GM12878 (cell line): ENCODE data around the gene HOMER2. TPM values are rescaled to one million over a fixed set of nuclear protein-coding genes. Genes with fewer than 3 reads are reported as not detected.

ENCODE experiments used
- ATAC-seq: fragments of 200-7000 bp; cut with Tn5 transposase; 3 replicates; pipeline ENCODE4 v1.9.1; 2020; ENCODE audit warnings: mild to moderate bottlenecking, moderate library complexity
- BruUV-seq: library from RNA; stranded (reverse); fragments of 400-500 nt; replicated peaks from 2 replicates; lab custom pipeline; 2021; lab: Mats Ljungman, UMichigan
- CTCF ChIA-PET: fragments of 300-600 bp; sonication (Branson Sonifier 250); formaldehyde crosslinking; extraction: SDS; loops from one replicate; lab custom pipeline; 2021; ENCODE audit warnings: inconsistent platforms; lab: Yijun Ruan, JAX
- POLR2A ChIA-PET: fragments of 350-600 bp; formaldehyde crosslinking; extraction: SDS; loops from one replicate; lab custom pipeline; 2021; ENCODE audit warnings: inconsistent platforms; lab: Charles Lee
- RAD21 ChIA-PET: fragments of 300-600 bp; sonication (Branson Sonifier 250); formaldehyde crosslinking; loops from one replicate; lab custom pipeline; 2023; ENCODE audit warnings: antibody characterized with exemption; ENCODE audit not compliant: unreplicated experiment; lab: Charles Lee
- SMC1A ChIA-PET: fragments of 300-600 bp; sonication (Branson Sonifier 250); formaldehyde crosslinking; loops from one replicate; lab custom pipeline; 2023; ENCODE audit not compliant: unreplicated experiment, uncharacterized antibody; lab: Charles Lee
- DNase-seq: peaks from one replicate; pipeline ENCODE4 v3.0.0-alpha.2; 2011; ENCODE audit warnings: low read depth, low spot score
- FAIRE-seq: peaks from 3 replicates; lab custom pipeline; 2011; peaks lifted over from hg19 to GRCh38; lab: Jason Lieb, UNC
- H2AFZ ChIP-seq: 2 replicates; pipeline ENCODE4 v1.6.0; 2011; ENCODE audit warnings: low read depth, low read length, control low read depth; ENCODE audit not compliant: control insufficient read depth
- H3K27ac ChIP-seq: 2 replicates; pipeline ENCODE4 v1.5.1; 2011; ENCODE audit warnings: control low read depth; ENCODE audit not compliant: control insufficient read depth, insufficient read depth
- H3K27me3 ChIP-seq, 2 experiments: replicated peaks in 1 of 2; 2 replicates each; pipeline versions ENCODE4 v1.6.0 to v1.6.1; 2011; ENCODE audit warnings: low read length in 1 of 2; ENCODE audit not compliant: control insufficient read depth in 2 of 2, insufficient read depth in 2 of 2
- H3K36me3 ChIP-seq, 2 experiments: 2 replicates each; pipeline ENCODE4 v1.5.1; 2011; ENCODE audit warnings: low read length in 1 of 2; ENCODE audit not compliant: control insufficient read depth in 2 of 2, insufficient read depth in 2 of 2
- H3K4me1 ChIP-seq: 2 replicates; pipeline ENCODE4 v1.6.1; 2011; ENCODE audit warnings: mild to moderate bottlenecking, low read length, moderate library complexity, mixed read lengths; ENCODE audit not compliant: control insufficient read depth, insufficient read depth
- H3K4me2 ChIP-seq: 2 replicates; pipeline ENCODE4 v1.6.0; 2011; ENCODE audit warnings: control low read depth; ENCODE audit not compliant: control insufficient read depth, insufficient read depth
- H3K4me3 ChIP-seq: fragments of 200-600 bp; sonication (generic); 2 replicates; pipeline ENCODE4 v1.5.1; 2016
- H3K79me2 ChIP-seq: 2 replicates; pipeline ENCODE4 v1.6.0; 2011; ENCODE audit warnings: low read length; ENCODE audit not compliant: control insufficient read depth, insufficient read depth
- H3K9ac ChIP-seq: 2 replicates; pipeline ENCODE4 v1.8.0; 2011; ENCODE audit warnings: low read length, control low read depth, mixed read lengths; ENCODE audit not compliant: control insufficient read depth, insufficient read depth
- H3K9me3 ChIP-seq: replicated peaks from 3 replicates; pipeline ENCODE4 v1.5.1; 2011; ENCODE audit warnings: mild to moderate bottlenecking, low read length; ENCODE audit not compliant: control insufficient read depth, insufficient read depth
- H4K20me1 ChIP-seq: 2 replicates; pipeline ENCODE4 v1.6.0; 2011; ENCODE audit not compliant: control insufficient read depth, insufficient read depth
- BCLAF1 ChIP-seq: fragments of 450-650 bp; IDR thresholded peaks from 2 replicates; pipeline ENCODE4 v1.6.1; 2017; ENCODE audit warnings: antibody characterized with exemption, mild to moderate bottlenecking, moderate library complexity
- BMI1 ChIP-seq: fragments of 450-650 bp; IDR thresholded peaks from 2 replicates; pipeline ENCODE4 v1.6.1; 2016; ENCODE audit warnings: mild to moderate bottlenecking, moderate library complexity, borderline replicate concordance
- CREB1 ChIP-seq: IDR thresholded peaks from 2 replicates; pipeline ENCODE4 v1.6.1; 2012; ENCODE audit warnings: low read depth, mild to moderate bottlenecking, inconsistent platforms
- IKZF1 ChIP-seq: fragments of 450-650 bp; conservative IDR thresholded peaks from 2 replicates; pipeline ENCODE4 v1.6.1; 2017; ENCODE audit warnings: antibody characterized with exemption, mild to moderate bottlenecking
- JUND ChIP-seq: IDR thresholded peaks from 2 replicates; pipeline ENCODE4 v1.6.1; 2012; ENCODE audit warnings: low read depth, mild to moderate bottlenecking, low read length, improper control_type of control experiment, moderate library complexity
- RUNX3 ChIP-seq: IDR thresholded peaks from 2 replicates; pipeline ENCODE4 v1.6.1; 2012; ENCODE audit warnings: low read length, inconsistent platforms
- WGBS: methylation state at CpG from one replicate; pipeline ENCODE4 v1.1.6; 2016; ENCODE audit warnings: low lambda C conversion rate; ENCODE audit not compliant: insufficient replicate concordance, insufficient coverage; ENCODE audit errors: missing lambda C conversion rate; 5-methylcytosine and 5-hydroxymethylcytosine counted together
- in situ Hi-C: fragments of 300-500 bp; cut with MboI; formaldehyde crosslinking; loops from 9 replicates; pipeline ENCODE4 v1.14.3; 2018; ENCODE audit warnings: mixed read lengths
- intact Hi-C: fragments of 100-400 bp; cut with micrococcal nuclease; formaldehyde crosslinking; loops from one replicate; pipeline ENCODE4 v1.14.2; 2022; ENCODE audit not compliant: unreplicated experiment
- polyA plus RNA-seq, 11 experiments: library from polyadenylated mRNA; depleted of rRNA in 4 of 11; unstranded in 6 of 11; stranded (reverse) in 5 of 11; fragments of >200 nt; fragmentation: Nextera tagmentation in 4 of 11; fragmentation: Illumina TruSeq in 1 of 11; extraction: Ambion mirVana in 4 of 11; extraction: Trizol in 1 of 11; gene quantifications; 1 replicate in 1 of 11; 2 replicates in 10 of 11; pipeline versions ENCODE4 v1.2.1 to v1.2.3, GENCODE V29; 2011 to 2016; ENCODE audit warnings: inconsistent platforms in 2 of 11, missing spikeins in 2 of 11, low read depth in 1 of 11
- total RNA-seq, 4 experiments: library from RNA; depleted of rRNA in 3 of 4; stranded (reverse); fragments of >200 nt in 3 of 4; fragmentation: Illumina TruSeq in 1 of 4; extraction: Trizol in 1 of 4; gene quantifications; 2 replicates each; pipeline versions ENCODE4 v1.2.1 to v1.2.3, GENCODE V29; 2013 to 2021
- TF ChIP-seq, protein P1 (sequence below): fragments of 450-650 bp; IDR thresholded peaks from 2 replicates; pipeline ENCODE4 v1.6.1; 2017; ENCODE audit warnings: borderline replicate concordance
- TF ChIP-seq, protein P2 (sequence below): fragments of 450-650 bp; conservative IDR thresholded peaks from 2 replicates; pipeline ENCODE4 v1.6.1; 2017; ENCODE audit warnings: mild to moderate bottlenecking, moderate library complexity

The HOMER2 gene
- total and polyA plus RNA-seq, 10 of the 15 experiments (the other 5 are each of a cell fraction or from before 2014, with no cell fraction given), result 0.60 to 5.0 (median 1.8) TPM

- Histone ChIP-seq H3K4me2 (peak overlapping the region; percentile 100; the same call in 1 of the 2 replicates), H3K4me3 (peak overlapping the region; percentile 84), H3K36me3 (peaks cover 0 to 2% of the 10 kb centered on the region in 2 experiments; a peak in 1 of 4 replicates), H3K9me3 (no peaks in the 10 kb centered on the region), H2AFZ (peak overlapping the region; percentile 86), H3K9ac (peak overlapping the region; percentile 89), H3K27me3 (no peaks in the 10 kb centered on the region), H3K79me2 (peaks cover 18% of the 10 kb centered on the region), H3K4me1 (peaks cover 8% of the 10 kb centered on the region), H4K20me1 (no peaks in the 10 kb centered on the region), H3K27ac (peak overlapping the region; percentile 71)
- RAD21 ChIA-PET, result interaction anchor here (0.9 to 1.4 kb wide), 7 partner anchors 9 to 456 kb away, joined by 3 to 9 read pairs (median 3); no protein-coding TSS in a partner anchor
- POLR2A ChIA-PET, result interaction anchor here (0.6 to 1.7 kb wide), 8 partner anchors 24 to 1745 kb away, joined by 3 to 8 read pairs (median 4); partner anchors contain the start of genes RPS17 and WHAMM
- DNase-seq (peak; percentile 7), FAIRE-seq (no peak), ATAC-seq (peak; percentile 60)
- 1% methylated on average over 12 of the region's 12 CpGs for WGBS
- TF ChIP-seq JUND (no peak), BCLAF1 (no peak), IKZF1 (no peak), CREB1 (0 out of 2 replicates have a peak, but pooled peaks have one; percentile 2), RUNX3 (peak; percentile 48), BMI1 (no peak)
- TF ChIP-seq, protein P1, sequence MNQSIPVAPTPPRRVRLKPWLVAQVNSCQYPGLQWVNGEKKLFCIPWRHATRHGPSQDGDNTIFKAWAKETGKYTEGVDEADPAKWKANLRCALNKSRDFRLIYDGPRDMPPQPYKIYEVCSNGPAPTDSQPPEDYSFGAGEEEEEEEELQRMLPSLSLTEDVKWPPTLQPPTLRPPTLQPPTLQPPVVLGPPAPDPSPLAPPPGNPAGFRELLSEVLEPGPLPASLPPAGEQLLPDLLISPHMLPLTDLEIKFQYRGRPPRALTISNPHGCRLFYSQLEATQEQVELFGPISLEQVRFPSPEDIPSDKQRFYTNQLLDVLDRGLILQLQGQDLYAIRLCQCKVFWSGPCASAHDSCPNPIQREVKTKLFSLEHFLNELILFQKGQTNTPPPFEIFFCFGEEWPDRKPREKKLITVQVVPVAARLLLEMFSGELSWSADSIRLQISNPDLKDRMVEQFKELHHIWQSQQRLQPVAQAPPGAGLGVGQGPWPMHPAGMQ, result no peak
- TF ChIP-seq, protein P2, sequence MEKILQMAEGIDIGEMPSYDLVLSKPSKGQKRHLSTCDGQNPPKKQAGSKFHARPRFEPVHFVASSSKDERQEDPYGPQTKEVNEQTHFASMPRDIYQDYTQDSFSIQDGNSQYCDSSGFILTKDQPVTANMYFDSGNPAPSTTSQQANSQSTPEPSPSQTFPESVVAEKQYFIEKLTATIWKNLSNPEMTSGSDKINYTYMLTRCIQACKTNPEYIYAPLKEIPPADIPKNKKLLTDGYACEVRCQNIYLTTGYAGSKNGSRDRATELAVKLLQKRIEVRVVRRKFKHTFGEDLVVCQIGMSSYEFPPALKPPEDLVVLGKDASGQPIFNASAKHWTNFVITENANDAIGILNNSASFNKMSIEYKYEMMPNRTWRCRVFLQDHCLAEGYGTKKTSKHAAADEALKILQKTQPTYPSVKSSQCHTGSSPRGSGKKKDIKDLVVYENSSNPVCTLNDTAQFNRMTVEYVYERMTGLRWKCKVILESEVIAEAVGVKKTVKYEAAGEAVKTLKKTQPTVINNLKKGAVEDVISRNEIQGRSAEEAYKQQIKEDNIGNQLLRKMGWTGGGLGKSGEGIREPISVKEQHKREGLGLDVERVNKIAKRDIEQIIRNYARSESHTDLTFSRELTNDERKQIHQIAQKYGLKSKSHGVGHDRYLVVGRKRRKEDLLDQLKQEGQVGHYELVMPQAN, result no peak
- in situ Hi-C loops, result loop anchor here (5.0 kb wide), 1 partner anchor 449 kb away; no protein-coding TSS in a partner anchor
- SMC1A ChIA-PET, result interaction anchor here (0.8 to 3.7 kb wide), 8 partner anchors 13 to 237 kb away, joined by 3 to 11 read pairs (median 4); partner anchors contain the start of gene C15orf40
- TSS peak; percentile 88 for BruUV-seq
- intact Hi-C loops, result loop anchor here (5.0 kb wide), 2 partner anchors 154 to 174 kb away; no protein-coding TSS in a partner anchor
- CTCF ChIA-PET, result interaction anchor here (1.0 to 3.0 kb wide), 8 partner anchors 10 to 445 kb away, joined by 3 to 12 read pairs (median 5); partner anchors contain the start of gene C15orf40
Measured at GRCh38 chr15:82986442-82986780, 33.9 kb upstream of the HOMER2 start.
